Superior temporal gyrus (tissue), 1 donor: Measurements from ENCODE around the gene TLR4.

Source experiments
- DNase-seq: peaks from one replicate; pipeline ENCODE4 v3.0.0-alpha.2; 2016; ENCODE audit errors: extremely low spot score

Gene TLR4

GRCh38 chr9:117715411-117715989 is 11.3 kb downstream of the TLR4 start:
- no peak for DNase-seq

- DNase-seq = no peak
Measured at GRCh38 chr9:117718085-117718484, 13.9 kb downstream of the TLR4 start.

GRCh38 chr9:117718701-117719100 is 14.5 kb downstream of the TLR4 start:
- DNase-seq = no peak

GRCh38 chr9:117719161-117719920 is 15.1 kb downstream of the TLR4 start:
- no peak for DNase-seq

GRCh38 chr9:117720066-117720465 is 15.9 kb downstream of the TLR4 start:
- DNase-seq = no peak

GRCh38 chr9:117720555-117720954 is 16.4 kb downstream of the TLR4 start:
- no peak for DNase-seq

- no peak for DNase-seq
Measured at GRCh38 chr9:117720987-117721386, 16.8 kb downstream of the TLR4 start.

- no peak for DNase-seq
Measured at GRCh38 chr9:117722108-117722761, 18.0 kb downstream of the TLR4 start.

GRCh38 chr9:117723986-117724625 is 19.9 kb downstream of the TLR4 start:
- DNase-seq = no peak

GRCh38 chr9:117725426-117725887 is 21.3 kb downstream of the TLR4 start:
- no peak for DNase-seq

GRCh38 chr9:117729375-117729774 is 25.2 kb downstream of the TLR4 start:
- no peak for DNase-seq

- DNase-seq = no peak
Measured at GRCh38 chr9:117732494-117732893, 28.3 kb downstream of the TLR4 start.

- DNase-seq = no peak
Measured at GRCh38 chr9:117733465-117733864, 29.3 kb downstream of the TLR4 start.

- DNase-seq = no peak
Measured at GRCh38 chr9:117734082-117734481, 29.9 kb downstream of the TLR4 start.

GRCh38 chr9:117734523-117735314 is 30.5 kb downstream of the TLR4 start:
- no peak for DNase-seq

GRCh38 chr9:117737721-117738226 is 33.6 kb downstream of the TLR4 start:
- peak; percentile 47 for DNase-seq

- DNase-seq = no peak
Measured at GRCh38 chr9:117739206-117739605, 35.0 kb downstream of the TLR4 start.

- no peak for DNase-seq
Measured at GRCh38 chr9:117739624-117740347, 35.6 kb downstream of the TLR4 start.

- no peak for DNase-seq
Measured at GRCh38 chr9:117742131-117742530, 37.9 kb downstream of the TLR4 start.

GRCh38 chr9:117744369-117744768 is 40.2 kb downstream of the TLR4 start:
- DNase-seq = no peak
